LoVo (cell line): ENCODE results near the gene KIAA1958.
"Not testable (repeated sequence)": the region's sequence is repeated elsewhere in the genome, so short reads cannot be mapped to it uniquely, and the experiment has no call there.

Experiments used
- DNase-seq: peaks from one replicate; pipeline ENCODE4 v3.0.0-alpha.2; 2016; ENCODE audit warnings: low spot score

KIAA1958 gene

DNA sequence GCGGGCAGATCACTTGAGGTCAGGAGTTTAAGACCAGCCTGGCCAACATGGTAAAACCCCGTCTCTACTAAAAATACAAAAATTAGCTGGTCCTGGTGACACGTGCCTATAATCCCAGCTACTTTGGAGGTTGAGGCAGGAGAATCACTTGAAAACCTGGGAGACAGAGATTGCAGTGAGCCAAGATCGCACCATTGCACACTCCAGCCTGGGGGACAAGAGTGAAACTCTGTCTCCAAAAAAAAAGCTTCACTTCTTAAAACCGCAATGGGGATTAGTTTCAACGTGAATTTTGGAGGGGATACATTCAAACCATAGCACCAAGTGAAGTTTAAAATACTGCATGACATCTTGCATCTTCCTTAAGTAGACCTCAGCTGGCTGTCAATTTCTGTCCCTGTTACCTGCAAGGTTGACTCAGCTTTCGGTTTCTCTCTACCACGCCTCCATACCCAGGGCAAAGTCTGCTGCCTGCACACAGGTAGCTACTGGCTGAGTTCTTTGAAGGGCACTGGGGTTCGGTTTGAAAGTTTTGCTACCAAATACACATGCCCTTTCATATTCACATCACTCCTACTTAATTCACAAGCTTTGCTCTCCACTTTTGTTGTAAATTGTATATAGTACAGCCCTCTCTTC, 69.3 kb downstream of the KIAA1958 start:
- peak; percentile 51 for DNase-seq

DNA sequence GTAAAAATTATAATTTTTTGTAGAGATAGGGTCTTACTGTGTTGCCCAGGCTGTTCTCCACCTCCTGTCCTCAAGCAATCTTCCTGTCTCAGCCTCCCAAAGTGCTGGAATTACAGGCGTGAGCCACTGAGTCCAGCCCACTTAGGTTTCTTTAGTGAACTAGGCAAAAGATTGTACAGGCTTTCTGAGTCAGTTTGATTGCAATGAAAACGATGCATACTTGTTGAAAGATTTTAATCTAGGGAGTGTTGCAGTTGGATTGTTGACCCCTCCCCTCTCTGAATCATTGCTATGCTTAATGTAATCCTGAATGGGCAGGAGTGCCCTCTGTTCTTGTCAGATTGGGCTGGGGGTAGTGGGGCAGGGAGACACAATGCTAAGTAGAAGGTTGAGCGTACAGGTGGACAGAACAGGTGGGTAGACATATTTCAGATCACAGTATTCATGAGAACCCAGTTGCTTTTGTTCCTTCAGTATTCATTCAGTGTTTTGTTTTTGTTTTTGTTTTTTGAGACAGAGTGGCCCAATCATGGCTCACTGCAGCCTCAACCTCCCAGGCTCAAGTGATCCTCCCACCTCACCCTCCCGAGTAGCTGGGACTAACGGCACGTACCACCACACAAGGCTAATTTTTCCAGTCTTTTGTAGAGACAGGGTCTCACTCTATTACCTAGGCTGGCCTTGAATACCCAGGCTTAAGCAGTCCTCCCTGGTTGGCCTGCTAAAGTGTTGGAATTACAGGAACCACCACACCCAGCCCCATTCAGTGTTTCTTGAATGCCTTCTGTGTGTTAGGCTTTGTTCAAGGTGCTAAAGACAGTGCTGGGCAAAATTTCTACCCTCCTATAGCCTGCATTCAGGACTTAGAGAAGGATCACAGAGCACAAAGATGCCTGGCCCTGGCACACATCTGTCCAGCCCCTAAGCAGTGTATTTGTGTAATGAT, 70.1 kb downstream of the KIAA1958 start:
- DNase-seq = peak; percentile 11

DNA sequence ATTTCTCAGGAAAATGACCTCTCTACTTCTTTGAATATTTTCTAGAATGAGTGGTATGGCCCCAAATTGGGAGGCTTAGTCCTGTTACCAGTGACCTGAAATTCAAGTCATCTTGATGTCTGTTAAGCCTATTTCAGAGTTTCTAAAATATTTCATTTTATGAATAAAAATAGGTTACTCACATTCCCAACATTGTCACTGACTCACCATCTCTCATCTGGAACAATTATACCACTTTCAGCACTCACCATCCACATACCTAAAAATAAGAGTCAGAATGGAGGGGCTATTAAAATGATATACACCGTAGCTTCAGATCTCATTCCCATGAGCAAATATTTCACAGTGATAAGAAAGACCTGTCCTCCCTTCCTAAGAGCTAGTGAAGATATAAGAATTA, 71.8 kb downstream of the KIAA1958 start:
- no peak for DNase-seq

DNA sequence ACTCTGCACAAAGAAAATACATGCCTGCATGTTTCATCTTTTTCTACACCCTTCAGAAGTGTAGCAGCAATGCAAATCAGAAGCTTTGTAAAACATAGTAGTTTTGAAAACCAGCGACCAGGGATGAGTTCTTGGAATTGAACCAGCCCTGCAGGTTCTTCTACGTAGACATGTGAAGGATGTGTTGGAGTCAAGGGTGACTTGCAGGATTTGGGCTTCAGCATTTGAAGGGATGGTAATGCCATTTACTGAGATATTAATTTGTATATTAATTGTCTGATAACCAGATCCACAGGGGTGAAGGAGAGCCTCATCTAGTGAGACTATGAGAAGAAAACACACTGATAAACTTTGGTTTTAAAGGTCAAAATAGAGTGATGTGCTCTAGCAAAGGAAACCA, 72.4 kb downstream of the KIAA1958 start:
- no peak for DNase-seq

DNA sequence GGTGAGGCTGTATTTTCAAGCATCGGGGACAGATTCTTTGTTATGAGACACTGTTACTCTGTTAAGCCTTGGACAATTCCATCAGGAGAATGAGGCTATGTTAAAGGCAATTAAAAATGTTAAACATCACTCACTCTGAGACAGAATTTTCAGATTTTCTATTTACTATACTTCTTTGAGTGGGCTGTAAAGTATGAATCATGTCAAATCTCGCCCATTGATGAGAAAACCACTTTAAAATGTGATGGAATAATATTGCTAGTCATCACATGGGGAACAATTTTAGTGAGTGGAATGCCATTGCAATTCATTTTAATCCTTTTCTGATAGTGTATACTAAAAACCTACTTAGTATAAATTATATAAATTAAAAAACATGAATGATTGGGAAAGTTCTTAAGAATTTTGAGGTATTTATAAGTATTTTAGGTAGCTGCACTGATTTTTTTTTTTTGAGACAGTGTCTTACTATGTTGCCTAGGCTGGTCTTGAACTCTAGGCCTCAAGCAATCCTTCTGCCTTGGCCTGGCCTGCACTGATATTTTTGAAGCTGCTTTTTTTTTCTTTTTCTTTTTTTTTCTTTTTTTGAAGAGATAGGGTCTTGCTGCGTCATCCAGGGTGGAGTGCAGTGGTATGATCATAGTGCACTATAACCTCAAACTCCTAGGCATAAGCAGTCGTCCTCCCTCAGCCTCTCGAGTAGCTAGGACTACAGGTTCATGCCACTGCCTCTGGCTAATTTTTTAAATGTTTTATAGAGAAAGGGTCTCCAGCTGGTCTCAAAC, 73.2 kb downstream of the KIAA1958 start:
- no peak for DNase-seq

DNA sequence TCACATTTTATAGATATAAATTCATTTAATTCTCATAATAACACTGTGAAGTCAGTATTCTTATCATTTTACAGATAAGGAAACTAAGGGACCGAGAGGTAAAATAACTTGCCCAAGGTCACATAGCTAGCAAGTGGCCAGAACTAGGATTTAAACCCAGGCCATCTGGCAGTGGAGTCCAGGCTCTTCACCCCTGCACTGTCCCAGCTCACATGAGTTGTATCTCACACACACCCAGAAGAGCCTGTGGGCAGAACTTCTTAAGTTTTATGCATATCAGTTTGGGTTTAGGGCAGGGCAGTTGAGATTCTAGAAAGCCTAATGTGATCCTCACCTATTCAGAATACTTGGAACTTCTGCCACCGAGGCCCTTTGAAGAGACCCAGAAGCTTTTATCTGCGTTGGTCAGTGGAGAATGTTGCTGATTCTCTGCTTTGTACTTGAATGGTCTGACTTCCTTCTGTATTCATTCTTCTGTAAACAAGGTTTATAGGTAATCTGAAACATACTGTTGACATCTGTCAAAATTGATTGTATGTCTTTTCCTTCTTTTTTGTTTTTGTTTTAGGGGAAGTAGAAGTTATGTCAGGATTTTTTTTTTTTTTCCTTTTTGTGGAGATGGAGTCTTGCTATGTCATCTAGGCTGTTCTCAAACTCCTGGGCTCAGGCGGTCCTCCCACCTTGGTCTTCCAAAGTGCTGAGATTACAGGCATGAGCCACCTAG, 75.8 kb downstream of the KIAA1958 start:
- no peak for DNase-seq

DNA sequence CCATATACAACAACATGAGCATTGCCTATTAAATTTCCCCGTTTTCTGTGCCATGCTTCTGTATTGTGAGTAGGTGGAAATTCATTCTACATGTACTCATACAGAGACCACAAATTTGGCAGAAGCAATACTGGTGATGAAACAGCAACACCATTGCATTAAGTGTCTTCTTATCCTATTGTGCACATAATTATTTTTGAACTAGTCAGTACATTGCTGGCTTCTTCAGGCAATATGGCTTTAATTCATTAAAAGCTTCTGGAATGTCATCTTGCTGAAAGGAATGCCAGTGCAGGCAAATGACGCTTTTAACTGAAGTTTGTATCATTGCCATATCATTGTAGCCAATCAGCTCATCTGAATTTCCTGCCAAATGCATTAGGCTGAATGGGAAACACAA, 82.6 kb downstream of the KIAA1958 start:
- DNase-seq = no peak

DNA sequence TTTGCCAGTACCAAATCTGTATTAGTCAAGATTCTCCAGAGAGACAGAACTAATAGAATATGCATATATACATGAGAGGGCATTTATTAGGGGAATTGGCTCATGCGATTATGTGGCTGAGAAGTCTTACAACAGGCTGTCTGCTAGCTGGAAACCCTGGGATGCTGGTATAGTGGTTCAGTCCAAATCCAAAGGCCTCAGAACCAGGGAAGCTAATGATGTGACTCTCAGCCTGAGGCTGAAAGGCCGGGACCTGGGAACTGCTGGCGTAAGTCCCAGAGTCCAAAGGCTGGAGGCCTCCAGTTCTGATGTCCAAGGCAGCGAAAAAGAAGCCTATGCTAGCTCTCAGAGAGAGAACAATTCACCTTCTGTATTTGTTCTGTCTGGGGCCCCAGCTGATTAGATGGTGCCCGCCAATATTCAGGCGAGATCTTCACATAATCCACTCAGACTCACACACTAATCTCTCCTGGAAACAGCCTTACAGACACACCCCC, 84.1 kb downstream of the KIAA1958 start:
- no peak for DNase-seq

DNA sequence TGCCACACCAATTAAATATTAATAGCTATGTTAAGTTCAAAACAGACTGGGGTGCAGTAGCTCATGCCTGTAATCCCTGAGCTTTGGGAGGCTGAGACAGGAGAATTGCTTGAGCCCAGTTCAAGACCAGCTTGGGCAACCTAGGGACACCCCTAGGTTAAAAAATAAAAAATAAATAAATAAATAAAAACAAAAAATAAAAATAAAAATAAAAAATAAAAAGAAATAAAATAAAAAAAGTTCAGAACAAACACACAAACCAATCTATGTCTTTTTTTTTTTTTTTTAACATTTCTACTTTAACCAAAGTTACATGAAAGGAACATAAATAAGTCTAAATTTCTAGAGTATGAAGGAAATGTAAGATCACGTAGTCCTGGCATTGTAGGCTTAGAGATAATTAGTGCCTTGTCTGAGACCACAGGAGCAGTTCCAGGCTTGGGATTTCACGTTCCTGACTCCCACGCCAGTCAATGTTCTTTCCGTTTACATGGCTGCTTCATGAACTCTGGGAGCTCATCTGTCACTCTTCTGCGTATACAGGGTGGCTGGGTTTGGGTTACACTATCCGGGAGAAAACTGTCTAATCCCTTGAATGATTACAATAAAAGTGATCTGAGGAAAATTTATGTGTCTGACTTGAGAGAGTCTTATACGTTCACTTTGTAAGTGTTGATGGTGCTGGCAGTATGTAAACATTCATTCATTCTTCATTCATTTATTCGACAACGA, 85.2 kb downstream of the KIAA1958 start:
- DNase-seq = no peak

DNA sequence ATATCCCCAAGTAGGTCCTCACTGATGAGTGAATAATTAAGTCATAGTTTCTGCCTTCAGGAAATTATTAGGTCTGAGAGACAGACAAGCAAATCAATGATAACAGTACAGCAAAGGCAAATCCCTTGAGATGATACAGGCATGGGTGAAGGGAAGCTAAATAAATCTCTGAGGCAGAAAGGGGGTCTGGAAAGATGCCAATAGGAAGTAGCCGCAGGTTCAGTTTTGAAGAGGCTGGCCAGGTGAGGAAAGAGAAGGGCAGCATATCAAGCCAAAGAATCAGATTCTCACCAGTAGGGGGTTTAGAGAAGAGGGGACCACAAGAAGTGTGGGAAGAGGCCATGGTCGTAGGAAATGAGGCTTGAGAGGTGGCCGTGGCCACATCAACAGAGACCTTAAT, 85.8 kb downstream of the KIAA1958 start:
- DNase-seq = no peak

DNA sequence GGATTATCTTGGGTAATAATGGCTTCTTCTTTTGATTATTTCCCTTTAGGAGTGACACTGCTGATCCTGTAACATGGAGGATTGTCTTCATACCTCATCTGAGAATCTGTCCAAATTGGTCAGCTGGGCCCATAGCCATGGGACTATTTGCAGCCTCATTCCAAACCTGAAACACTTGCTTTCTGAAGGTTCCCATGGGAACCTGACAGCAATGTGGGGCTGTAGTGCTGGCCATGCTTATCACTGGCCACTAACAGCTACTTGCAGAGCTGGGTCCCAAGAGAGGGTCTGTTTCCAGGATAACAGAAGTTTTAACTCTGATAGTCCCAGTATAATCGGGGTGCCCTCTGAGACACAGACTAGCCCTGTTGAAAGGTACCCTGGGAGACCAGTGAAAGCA, 87.4 kb downstream of the KIAA1958 start:
- no peak for DNase-seq

DNA sequence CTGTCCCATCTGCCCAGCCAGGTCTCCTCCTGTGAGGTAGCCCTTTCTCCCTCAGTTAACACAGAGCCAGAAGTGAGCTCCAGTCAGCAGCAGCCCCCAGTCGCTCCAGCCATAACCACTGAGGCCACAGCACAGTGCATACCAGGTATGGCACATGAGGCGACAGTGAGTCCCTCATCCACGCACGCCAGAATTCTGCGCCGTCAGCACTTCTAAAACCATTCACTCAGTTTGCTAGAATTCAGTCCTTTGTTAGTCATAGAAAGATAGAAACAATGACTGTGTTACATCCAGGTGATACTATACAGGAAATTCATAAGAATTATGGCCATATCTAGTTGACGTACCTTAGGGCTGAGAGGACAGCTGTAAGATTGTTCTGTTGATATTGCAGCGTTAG, 88.5 kb downstream of the KIAA1958 start:
- DNase-seq = no peak

DNA sequence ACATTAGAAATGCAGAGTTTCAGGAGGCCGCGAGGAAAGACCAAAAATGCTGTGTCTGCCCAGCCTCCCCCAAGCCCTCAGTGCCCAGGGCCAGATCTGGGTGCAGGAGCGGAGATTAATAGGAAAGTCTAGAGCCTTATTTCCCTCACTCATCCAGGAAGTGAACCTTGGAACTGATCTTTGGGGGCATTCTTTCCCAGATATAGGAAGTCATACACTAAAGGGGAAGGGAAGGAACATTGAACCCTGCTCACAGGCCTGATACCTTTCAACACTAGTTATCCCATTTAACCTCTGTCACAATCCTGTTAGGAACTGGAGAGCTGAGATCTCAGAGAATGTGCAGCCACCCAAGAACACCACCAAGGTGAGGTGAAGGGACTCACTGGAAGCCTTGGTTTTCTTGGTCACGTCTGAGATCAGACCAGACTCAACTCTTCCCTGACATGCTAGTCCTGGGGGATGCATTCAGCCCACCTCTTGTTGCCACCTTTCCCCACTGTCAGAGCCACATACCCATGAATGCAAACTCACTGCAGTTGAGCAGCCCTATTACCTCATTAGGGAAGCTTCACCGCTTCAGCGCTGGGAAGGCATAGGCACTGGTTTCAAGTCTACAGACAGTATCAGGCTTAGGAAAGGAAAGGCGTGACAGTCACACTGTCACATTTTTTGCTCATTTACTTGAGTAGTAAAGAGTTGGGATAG, 95.0 kb downstream of the KIAA1958 start:
- no peak for DNase-seq

DNA sequence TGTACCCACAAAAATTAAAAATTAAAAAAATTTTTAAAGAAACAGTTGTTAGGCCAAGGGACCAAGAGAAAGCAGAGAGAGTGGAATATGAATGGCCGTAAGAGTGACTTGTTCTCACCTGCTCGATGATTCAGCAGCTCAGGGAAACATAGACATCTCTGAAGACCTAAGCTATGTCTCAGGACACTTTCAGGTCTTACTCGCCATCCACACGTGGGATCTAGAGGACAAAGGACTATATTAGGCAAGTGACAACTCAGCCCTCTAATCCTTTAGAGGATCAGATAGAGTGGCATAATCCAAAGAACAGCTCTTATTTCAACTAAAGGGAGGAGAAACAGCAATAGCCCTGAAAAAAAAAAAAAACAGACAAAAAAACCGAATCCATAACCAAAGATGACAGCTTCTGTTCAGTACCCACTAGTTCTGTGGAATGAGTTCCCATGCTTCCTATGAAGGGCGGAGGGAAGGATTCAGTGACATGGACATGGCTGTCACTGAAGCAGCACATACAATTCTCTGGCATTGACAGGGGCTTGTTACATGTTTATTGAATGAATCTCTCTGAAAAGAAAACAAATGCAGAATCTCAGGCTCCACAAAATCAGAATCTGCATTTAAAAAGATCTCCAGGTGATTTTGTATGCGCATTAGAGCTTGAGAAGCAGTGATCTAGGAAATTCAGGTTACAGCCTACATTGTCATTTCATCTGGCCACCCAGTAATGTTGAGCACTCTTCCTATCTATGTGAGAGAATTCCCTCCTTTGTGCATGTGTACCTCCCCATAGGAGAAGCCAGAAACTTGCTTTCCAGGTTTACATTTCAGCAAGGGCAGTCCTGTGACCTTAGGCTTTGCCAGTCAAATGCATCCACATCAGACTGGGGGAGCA, 96.0 kb downstream of the KIAA1958 start:
- no peak for DNase-seq

DNA sequence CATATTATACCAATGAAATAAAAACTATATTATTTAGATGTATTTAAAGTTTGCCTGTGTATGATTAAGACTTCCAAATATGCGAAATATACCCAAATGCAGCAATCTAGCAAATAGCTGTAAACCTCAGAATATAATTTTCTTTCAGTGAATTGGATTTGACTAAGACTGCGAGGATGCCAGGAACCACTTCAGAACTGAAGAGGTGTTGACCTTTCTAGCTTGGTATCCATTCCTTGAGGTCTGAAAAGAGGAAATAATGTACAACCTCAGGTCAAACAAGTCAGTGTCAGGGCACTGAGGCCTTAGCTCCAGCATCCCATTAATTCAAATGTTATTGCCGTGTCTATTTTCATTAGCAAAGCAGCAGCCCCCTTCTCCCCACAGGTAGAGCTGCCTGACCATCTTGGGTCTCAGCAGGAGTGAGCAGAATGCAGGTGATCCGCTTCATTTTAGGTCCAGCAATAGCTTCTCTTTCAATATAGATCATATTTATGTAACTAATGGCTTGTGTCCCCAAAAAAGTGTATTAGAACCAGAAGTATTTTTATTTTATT, 100.0 kb downstream of the KIAA1958 start:
- no peak for DNase-seq

DNA sequence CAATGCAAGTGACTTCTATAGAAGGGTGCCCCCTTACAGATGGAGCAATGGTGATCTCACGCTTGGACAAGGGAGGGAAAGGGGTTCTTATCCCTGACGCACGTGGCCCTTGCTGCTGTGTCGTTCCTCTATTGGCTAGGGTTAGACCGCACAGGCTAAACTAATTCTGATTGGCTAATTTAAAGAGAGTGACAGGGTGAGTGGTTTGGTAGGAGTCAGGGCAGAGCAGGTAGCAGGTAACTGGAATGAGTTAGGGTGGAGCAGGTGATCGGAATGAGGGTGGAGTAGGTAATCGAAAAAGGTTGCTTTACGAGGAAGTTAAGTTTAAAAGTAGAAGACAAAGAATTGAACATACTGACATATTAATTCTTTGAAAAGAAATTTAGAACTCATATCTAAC, 105.2 kb downstream of the KIAA1958 start:
- DNase-seq = not testable (repeated sequence)

DNA sequence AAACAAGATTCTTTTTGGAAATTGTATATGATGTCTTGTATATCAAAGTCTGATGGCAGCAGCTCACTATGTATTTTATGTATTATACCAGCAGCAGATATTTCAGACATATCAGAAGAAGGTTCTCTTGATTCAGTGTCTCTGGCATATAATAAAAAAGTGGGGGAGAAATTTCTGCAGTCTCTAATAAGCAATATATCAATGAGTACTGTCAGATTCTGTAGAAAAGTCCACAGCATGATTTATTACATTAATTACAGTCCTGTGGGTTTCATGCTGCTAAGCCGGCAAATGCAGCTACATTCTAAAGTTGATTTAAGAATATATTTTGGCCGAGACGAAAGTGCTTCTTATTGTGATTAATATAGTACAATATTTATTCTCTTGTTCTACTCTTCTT, 113.1 kb downstream of the KIAA1958 start:
- no peak for DNase-seq

DNA sequence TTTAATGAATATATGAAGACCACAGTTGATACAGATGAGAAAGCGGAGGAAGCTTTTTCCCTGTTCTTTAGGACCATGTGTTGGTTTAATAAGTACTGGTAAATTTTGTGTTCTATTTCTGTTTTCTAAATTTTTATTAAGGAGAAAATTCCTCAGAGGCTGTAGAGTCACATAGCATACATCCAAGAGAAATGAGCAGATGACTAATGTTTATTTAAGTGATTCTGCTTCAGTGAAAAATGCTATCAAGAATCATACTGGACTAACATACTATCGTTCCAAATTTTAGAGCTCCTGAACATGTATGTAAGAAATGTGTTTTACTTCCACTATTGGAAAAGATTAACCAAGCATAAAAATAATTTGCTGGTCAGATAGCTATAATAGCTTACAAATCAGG, 115.0 kb downstream of the KIAA1958 start:
- DNase-seq = no peak

DNA sequence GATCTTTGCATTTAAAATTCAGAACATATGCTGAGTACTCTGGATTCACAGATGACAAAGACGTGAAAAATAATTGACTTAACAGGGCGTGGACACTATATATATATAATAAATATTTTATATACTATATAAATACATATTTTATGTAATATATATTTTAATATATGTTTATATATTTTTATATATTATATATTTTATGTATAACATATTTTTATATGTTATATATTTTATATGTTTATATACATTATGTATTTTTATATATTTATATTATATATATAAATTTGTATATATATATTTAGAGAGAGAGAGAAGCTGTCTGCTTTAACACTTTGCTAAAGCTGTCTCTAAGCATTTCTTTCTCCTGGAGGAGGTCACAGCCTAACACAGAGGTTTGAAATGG, 118.2 kb downstream of the KIAA1958 start:
- no peak for DNase-seq
